HFFc6 (cell line): Measurements from ENCODE around the gene PLA2G6. TPM values are rescaled to one million over a fixed set of nuclear protein-coding genes. Genes with fewer than 3 reads are reported as not detected.
A peak's percentile ranks its signal among the peaks of the same experiment; 100 is the strongest.

Source experiments
- DNase-seq: peaks from one replicate; pipeline ENCODE4 v3.0.0-alpha.2; 2018
- H3K27ac Mint-ChIP-seq: 2 replicates; pipeline ENCODE4 v1.8.0; 2020; ENCODE audit warnings: mild to moderate bottlenecking, mixed read lengths
- H3K27me3 Mint-ChIP-seq: 2 replicates; pipeline ENCODE4 v1.8.0; 2021; ENCODE audit warnings: mild to moderate bottlenecking, moderate library complexity, mixed read lengths; ENCODE audit not compliant: insufficient read depth
- H3K36me3 Mint-ChIP-seq: 2 replicates; pipeline ENCODE4 v1.8.0; 2021; ENCODE audit warnings: low read depth, mixed read lengths
- H3K4me1 Mint-ChIP-seq: 2 replicates; pipeline ENCODE4 v1.8.0; 2020; ENCODE audit warnings: low read depth, mixed read lengths
- H3K4me3 Mint-ChIP-seq: 2 replicates; pipeline ENCODE4 v1.8.0; 2020; ENCODE audit warnings: mild to moderate bottlenecking, moderate library complexity, mixed read lengths
- H3K9me3 Mint-ChIP-seq: 2 replicates; pipeline ENCODE4 v1.8.0; 2020; ENCODE audit warnings: mild to moderate bottlenecking, mixed read lengths
- CTCF ChIP-seq: fragments of 200-600 bp; sonication (generic); IDR thresholded peaks from 2 replicates; pipeline ENCODE4 v1.5.0; 2021; ENCODE audit warnings: antibody characterized with exemption, mild to moderate bottlenecking
- total RNA-seq, 6 experiments: library from RNA; stranded (reverse); fragmentation: NEBNext Ultra II Directional; extraction: Animal tissue kit (Norgen Biotek cat#: 25700); gene quantifications; 2 replicates in 1 of 6; 3 replicates in 5 of 6; pipeline ENCODE4 v1.2.3, GENCODE V29; 2021

The PLA2G6 gene
- total RNA-seq, 6 experiments from 2014 or later = 4.1 to 6.6 (median 5.3) TPM

GRCh38 chr22:38072322-38073149 lies 109.1 kb downstream of the PLA2G6 start:
- H3K27me3 Mint-ChIP-seq = peaks cover 2% of the 10 kb centered on the region
- no peak overlapping the region for H3K4me3 Mint-ChIP-seq
- H3K9me3 Mint-ChIP-seq = no peaks in the 10 kb centered on the region

GRCh38 chr22:38071421-38072321 lies 110.0 kb downstream of the PLA2G6 start:
- TF ChIP-seq CTCF = peak; percentile 11; the same call in 1 of the 2 replicates
- Mint-ChIP-seq H3K4me1 (no peaks in the 10 kb centered on the region), H3K36me3 (no peaks in the 10 kb centered on the region), H3K27ac (no peak overlapping the region), H3K27me3 (peaks cover 2% of the 10 kb centered on the region), H3K4me3 (no peak overlapping the region), H3K9me3 (no peaks in the 10 kb centered on the region)
- no peak for DNase-seq

More at GRCh38 chr22:38072322-38073149, 109.1 kb downstream of the PLA2G6 start:
- no peaks in the 10 kb centered on the region for H3K36me3 Mint-ChIP-seq
- DNase-seq = no peak
- H3K27ac Mint-ChIP-seq = no peak overlapping the region
- H3K4me1 Mint-ChIP-seq = no peaks in the 10 kb centered on the region
- TF ChIP-seq CTCF = no peak

- no peak overlapping the region for H3K4me3 Mint-ChIP-seq
- H3K36me3 Mint-ChIP-seq = no peaks in the 10 kb centered on the region
- no peak for TF ChIP-seq CTCF
- H3K4me1 Mint-ChIP-seq = no peaks in the 10 kb centered on the region
- no peak overlapping the region for H3K27ac Mint-ChIP-seq
- DNase-seq = no peak
- no peaks in the 10 kb centered on the region; the same call in none of the 2 replicates for H3K27me3 Mint-ChIP-seq
- no peaks in the 10 kb centered on the region for H3K9me3 Mint-ChIP-seq
Observed at GRCh38 chr22:38070250-38070921, 111.2 kb downstream of the PLA2G6 start.

GRCh38 chr22:38069372-38070249 lies 112.0 kb downstream of the PLA2G6 start:
- Mint-ChIP-seq H3K4me1 (no peaks in the 10 kb centered on the region), H3K4me3 (no peak overlapping the region; the same call in 1 of the 2 replicates), H3K27me3 (no peaks in the 10 kb centered on the region; the same call in none of the 2 replicates), H3K36me3 (no peaks in the 10 kb centered on the region), H3K9me3 (no peaks in the 10 kb centered on the region), H3K27ac (no peak overlapping the region)
- peak; percentile 71 for TF ChIP-seq CTCF
- peak; percentile 7 for DNase-seq
